GM12878 (cell line): ENCODE measurements around the gene LRCH4.
"Not testable (repeated sequence)": the region's sequence is repeated elsewhere in the genome, so short reads cannot be mapped to it uniquely, and the experiment has no call there.

Source experiments
- CREB1 ChIP-seq: IDR thresholded peaks from 2 replicates; pipeline ENCODE4 v1.6.1; 2012; ENCODE audit warnings: low read depth, mild to moderate bottlenecking, inconsistent platforms
- CTCF ChIP-seq, 3 experiments: IDR thresholded peaks in 2 of 3; conservative IDR thresholded peaks in 1 of 3; 2 replicates each; pipeline ENCODE4 v1.5.1; 2011; ENCODE audit warnings: low read depth in 3 of 3, low read length in 3 of 3, mild to moderate bottlenecking in 3 of 3, control low read depth in 2 of 3, moderate library complexity in 2 of 3, inconsistent platforms in 1 of 3, mixed read lengths in 1 of 3; ENCODE audit not compliant: control insufficient read depth in 2 of 3, insufficient read depth in 1 of 3; ENCODE audit errors: extremely low read depth in 1 of 3
- GABPA ChIP-seq: IDR thresholded peaks from 2 replicates; pipeline ENCODE4 v1.6.1; 2014; ENCODE audit warnings: antibody characterized with exemption, low read depth, mild to moderate bottlenecking, inconsistent platforms
- NFYB ChIP-seq: IDR thresholded peaks from 2 replicates; pipeline ENCODE4 v1.6.1; 2011; ENCODE audit warnings: low read depth, mild to moderate bottlenecking, low read length, improper control_type of control experiment, moderate library complexity; ENCODE audit not compliant: insufficient read depth
- REST ChIP-seq: IDR thresholded peaks from 2 replicates; pipeline ENCODE4 v1.6.1; 2012; ENCODE audit warnings: mild to moderate bottlenecking, low read depth, low read length
- SREBF2 ChIP-seq: IDR thresholded peaks from 2 replicates; pipeline ENCODE4 v1.6.1; 2012; ENCODE audit warnings: mild to moderate bottlenecking, low read length
- SRF ChIP-seq, 2 experiments: IDR thresholded peaks; 2 replicates each; pipeline ENCODE4 v1.6.1; 2011; ENCODE audit warnings: low read depth in 2 of 2, low read length in 2 of 2, mild to moderate bottlenecking in 1 of 2, moderate library complexity in 1 of 2
- YBX1 ChIP-seq: fragments of 450-650 bp; IDR thresholded peaks from 2 replicates; pipeline ENCODE4 v1.6.1; 2016; ENCODE audit warnings: antibody characterized with exemption

- TF ChIP-seq YBX1; CREB1; SRF (IDR thresholded peaks at IDR 0.05; ENCODE audit: low read depth in 2 of 2, low read length in 2 of 2); SREBF2; GABPA; CTCF (IDR thresholded peaks at IDR 0.05 in 2 of 3, conservative IDR thresholded peaks at IDR 0.05 in 1 of 3; ENCODE audit: control insufficient read depth in 2 of 3, extremely low read depth in 1 of 3, insufficient read depth in 1 of 3, low read depth in 3 of 3, low read length in 3 of 3); REST; NFYB: not testable (repeated sequence)
These were observed 57.6 kb downstream of the LRCH4 start for GRCh38 chr7:100528108-100528866.
